HCT116 (cell line): Measurements from ENCODE around the gene CAT.

Experiments
- CBX3 ChIP-seq: IDR thresholded peaks from 2 replicates; pipeline ENCODE4 v1.6.1; 2012; ENCODE audit warnings: low read depth
- CTCF ChIP-seq, 3 experiments: fragments of 200-600 bp in 1 of 3; sonication (generic) in 1 of 3; IDR thresholded peaks in 2 of 3; conservative IDR thresholded peaks in 1 of 3; 2 replicates each; pipeline ENCODE4 v1.5.1; 2012 to 2017; ENCODE audit warnings: low read depth in 2 of 3, low read length in 2 of 3, antibody characterized with exemption in 1 of 3, borderline replicate concordance in 1 of 3, control low read depth in 1 of 3, mild to moderate bottlenecking in 1 of 3, mixed read lengths in 1 of 3, mixed run types in 1 of 3, moderate library complexity in 1 of 3; ENCODE audit not compliant: insufficient read depth in 1 of 3
- EGR1 ChIP-seq: IDR thresholded peaks from 2 replicates; pipeline ENCODE4 v1.6.1; 2012; ENCODE audit warnings: low read depth
- EZH2 ChIP-seq: fragments of 200-600 bp; sonication (generic); IDR thresholded peaks from 2 replicates; pipeline ENCODE4 v1.6.1; 2017; ENCODE audit warnings: antibody characterized with exemption, mixed run types
- EZH2phosphoT487 ChIP-seq: fragments of 200-600 bp; IDR thresholded peaks from 2 replicates; pipeline ENCODE4 v1.6.1; 2018; ENCODE audit warnings: antibody characterized with exemption, borderline replicate concordance
- POLR2A ChIP-seq: IDR thresholded peaks from 2 replicates; pipeline ENCODE4 v1.7.0; 2011; ENCODE audit warnings: borderline replicate concordance; ENCODE audit not compliant: insufficient read depth, insufficient read length; ENCODE audit errors: extremely low read depth
- POLR2AphosphoS5 ChIP-seq: IDR thresholded peaks from 2 replicates; pipeline ENCODE4 v1.6.1; 2011; ENCODE audit warnings: mild to moderate bottlenecking, low read depth, low read length, moderate library complexity
- SIN3A ChIP-seq: IDR thresholded peaks from 2 replicates; pipeline ENCODE4 v1.6.1; 2012; ENCODE audit warnings: low read depth
- TCF7L2 ChIP-seq: IDR thresholded peaks from 2 replicates; pipeline ENCODE4 v1.7.0; 2011; ENCODE audit warnings: borderline replicate concordance, inconsistent platforms; ENCODE audit not compliant: insufficient read depth, insufficient read length; ENCODE audit errors: extremely low read depth
- YY1 ChIP-seq: IDR thresholded peaks from 2 replicates; pipeline ENCODE4 v1.6.1; 2011; ENCODE audit warnings: low read length, low read depth, moderate library complexity, mild to moderate bottlenecking; ENCODE audit not compliant: insufficient replicate concordance; ENCODE audit errors: extremely low read depth
- ZBTB33 ChIP-seq: IDR thresholded peaks from 2 replicates; pipeline ENCODE4 v1.6.1; 2011; ENCODE audit warnings: mild to moderate bottlenecking, low read length, moderate library complexity; ENCODE audit not compliant: insufficient replicate concordance; ENCODE audit errors: extremely low read depth
- ZNF274 ChIP-seq: fragments of 200-500 bp; sonication (Bioruptor generic); IDR thresholded peaks from 2 replicates; pipeline ENCODE4 v1.6.1; 2014; ENCODE audit warnings: mild to moderate bottlenecking, low read depth, low read length, inconsistent platforms
- TF ChIP-seq, protein P1 (sequence below): IDR thresholded peaks from 2 replicates; pipeline ENCODE4 v1.6.1; 2012
- TF ChIP-seq, protein P2 (sequence below): IDR thresholded peaks from 2 replicates; pipeline ENCODE4 v1.6.1; 2012; ENCODE audit warnings: low read depth

- TF ChIP-seq POLR2A (no peak), EZH2 (no peak), ZBTB33 (no peak), SIN3A (no peak), TCF7L2 (no peak), CBX3 (no peak), CTCF (IDR thresholded peaks at IDR 0.05 in 2 of 3, conservative IDR thresholded peaks at IDR 0.05 in 1 of 3; ENCODE audit: borderline replicate concordance in 1 of 3, insufficient read depth in 1 of 3, low read depth in 2 of 3, low read length in 2 of 3) (no peak), POLR2AphosphoS5 (no peak), ZNF274 (no peak), EGR1 (no peak), YY1 (no peak), EZH2phosphoT487 (no peak)
- TF ChIP-seq, protein P1, sequence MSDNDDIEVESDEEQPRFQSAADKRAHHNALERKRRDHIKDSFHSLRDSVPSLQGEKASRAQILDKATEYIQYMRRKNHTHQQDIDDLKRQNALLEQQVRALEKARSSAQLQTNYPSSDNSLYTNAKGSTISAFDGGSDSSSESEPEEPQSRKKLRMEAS, result no peak
- TF ChIP-seq, protein P2, sequence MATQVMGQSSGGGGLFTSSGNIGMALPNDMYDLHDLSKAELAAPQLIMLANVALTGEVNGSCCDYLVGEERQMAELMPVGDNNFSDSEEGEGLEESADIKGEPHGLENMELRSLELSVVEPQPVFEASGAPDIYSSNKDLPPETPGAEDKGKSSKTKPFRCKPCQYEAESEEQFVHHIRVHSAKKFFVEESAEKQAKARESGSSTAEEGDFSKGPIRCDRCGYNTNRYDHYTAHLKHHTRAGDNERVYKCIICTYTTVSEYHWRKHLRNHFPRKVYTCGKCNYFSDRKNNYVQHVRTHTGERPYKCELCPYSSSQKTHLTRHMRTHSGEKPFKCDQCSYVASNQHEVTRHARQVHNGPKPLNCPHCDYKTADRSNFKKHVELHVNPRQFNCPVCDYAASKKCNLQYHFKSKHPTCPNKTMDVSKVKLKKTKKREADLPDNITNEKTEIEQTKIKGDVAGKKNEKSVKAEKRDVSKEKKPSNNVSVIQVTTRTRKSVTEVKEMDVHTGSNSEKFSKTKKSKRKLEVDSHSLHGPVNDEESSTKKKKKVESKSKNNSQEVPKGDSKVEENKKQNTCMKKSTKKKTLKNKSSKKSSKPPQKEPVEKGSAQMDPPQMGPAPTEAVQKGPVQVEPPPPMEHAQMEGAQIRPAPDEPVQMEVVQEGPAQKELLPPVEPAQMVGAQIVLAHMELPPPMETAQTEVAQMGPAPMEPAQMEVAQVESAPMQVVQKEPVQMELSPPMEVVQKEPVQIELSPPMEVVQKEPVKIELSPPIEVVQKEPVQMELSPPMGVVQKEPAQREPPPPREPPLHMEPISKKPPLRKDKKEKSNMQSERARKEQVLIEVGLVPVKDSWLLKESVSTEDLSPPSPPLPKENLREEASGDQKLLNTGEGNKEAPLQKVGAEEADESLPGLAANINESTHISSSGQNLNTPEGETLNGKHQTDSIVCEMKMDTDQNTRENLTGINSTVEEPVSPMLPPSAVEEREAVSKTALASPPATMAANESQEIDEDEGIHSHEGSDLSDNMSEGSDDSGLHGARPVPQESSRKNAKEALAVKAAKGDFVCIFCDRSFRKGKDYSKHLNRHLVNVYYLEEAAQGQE, result no peak
Measured at GRCh38 chr11:34519595-34520235, 81.0 kb downstream of the CAT start.
